SK-N-DZ (cell line): ENCODE measurements around the gene PRSS53. TPM values are rescaled to one million over a fixed set of nuclear protein-coding genes. Genes with fewer than 3 reads are reported as not detected.
"Not testable (repeated sequence)": the region's sequence is repeated elsewhere in the genome, so short reads cannot be mapped to it uniquely, and the experiment has no call there.

Experiments
- DNase-seq: peaks from one replicate; pipeline ENCODE4 v3.0.0-alpha.2; 2015; ENCODE audit warnings: low spot score
- polyA plus RNA-seq, 2 experiments: library from polyadenylated mRNA; depleted of rRNA; stranded (reverse); fragments of >200 nt; gene quantifications; 2 replicates each; pipeline ENCODE4 v1.2.3, GENCODE V29; 2014

PRSS53 gene
- 2.0 and 4.6 TPM in 2 replicates for polyA plus RNA-seq (2014; cell fraction: cytosol; rRNA removed)
- polyA plus RNA-seq (2014; cell fraction: nucleus; rRNA removed) = 51.5 and 64.1 TPM in 2 replicates

DNA sequence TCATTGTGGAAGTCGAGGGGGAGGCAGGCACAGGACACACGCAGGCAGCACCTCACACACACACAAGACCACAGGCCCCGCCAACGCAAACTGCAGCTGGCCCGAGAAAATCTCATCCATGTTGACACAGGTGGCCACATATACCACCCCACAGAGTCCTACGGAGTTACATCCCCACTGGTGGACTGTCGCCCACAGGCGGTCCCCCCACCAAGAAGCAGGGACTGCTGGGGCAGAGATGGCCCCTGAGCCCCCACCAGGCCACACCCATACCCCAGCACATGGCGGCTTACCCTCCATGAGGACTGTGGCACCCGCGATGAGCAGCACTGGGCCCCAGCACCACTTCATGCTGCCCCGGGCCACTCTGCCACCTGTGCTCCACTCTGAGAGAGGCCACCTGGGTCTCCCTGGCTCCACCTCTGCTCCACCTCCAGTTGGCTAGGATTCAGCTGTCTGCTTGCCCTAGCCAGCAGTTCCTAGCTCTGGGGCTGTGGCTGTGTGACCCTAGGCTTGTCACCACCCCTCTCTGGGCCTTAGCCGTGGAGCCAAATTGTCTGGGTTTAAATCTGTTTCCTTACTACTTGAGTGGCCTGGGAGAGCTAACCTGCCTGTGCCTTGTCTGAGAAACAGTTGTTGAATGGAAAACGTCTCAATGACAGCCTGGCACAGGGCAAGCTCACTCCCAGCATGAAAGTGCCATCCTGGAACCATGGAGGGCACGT, at the start of gene PRSS53:
Gene PRSS53 (minus strand): TSS at position 485 of the 725 bp plus-strand sequence. CDS start 134 bp downstream, at position 351.
- no peak for DNase-seq

DNA sequence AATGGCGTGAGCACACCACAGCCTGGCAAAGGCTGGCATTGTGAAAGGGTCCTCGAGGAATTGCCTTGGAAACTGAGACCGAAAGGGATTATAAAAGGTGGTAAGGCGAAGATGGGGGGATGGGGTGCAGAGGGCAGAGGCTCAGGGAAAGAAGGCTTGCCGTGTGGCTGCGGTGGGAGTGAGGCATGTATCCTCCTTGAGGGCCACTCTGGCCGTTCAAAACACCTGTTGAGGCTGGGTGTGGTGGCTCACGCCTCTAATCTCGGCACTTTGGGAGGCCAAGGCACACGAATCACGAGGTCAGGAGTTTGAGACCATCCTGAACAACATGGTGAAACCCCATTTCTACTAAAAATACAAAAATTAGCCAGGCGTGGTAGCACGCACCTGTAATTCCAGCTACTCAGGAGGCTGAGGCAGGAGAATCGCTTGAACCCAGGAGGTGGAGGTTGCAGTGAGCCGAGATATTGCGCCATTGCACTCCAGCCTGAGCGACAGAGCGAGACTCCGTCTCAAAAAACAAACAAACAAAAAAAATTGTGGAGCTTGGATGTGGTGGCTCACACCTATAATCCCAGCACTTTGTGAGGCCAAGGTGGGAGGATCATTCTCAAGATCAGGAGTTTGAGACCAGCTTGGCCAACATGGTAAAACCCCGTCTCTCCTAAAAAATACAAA, 48.2 kb upstream of the PRSS53 start:
- DNase-seq = not testable (repeated sequence)

DNA sequence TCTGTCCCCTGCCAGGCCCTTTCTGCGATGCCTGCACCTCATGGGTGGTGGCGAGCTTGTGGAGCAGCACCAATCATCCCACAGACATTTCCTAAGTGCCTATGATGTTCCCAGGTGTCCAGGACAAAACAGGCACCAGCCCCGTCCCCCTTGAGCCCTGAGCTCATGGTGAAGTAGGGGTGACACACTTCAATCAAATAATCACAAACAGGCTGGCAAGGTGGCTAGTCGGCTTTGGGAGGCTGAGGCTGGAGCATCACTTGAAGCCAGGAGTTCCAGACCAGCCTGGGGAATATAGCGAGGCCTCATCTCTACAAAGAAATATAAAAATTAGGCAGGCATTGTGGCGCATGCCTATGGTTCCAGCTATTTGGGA, 47.5 kb upstream of the PRSS53 start:
- no peak for DNase-seq

DNA sequence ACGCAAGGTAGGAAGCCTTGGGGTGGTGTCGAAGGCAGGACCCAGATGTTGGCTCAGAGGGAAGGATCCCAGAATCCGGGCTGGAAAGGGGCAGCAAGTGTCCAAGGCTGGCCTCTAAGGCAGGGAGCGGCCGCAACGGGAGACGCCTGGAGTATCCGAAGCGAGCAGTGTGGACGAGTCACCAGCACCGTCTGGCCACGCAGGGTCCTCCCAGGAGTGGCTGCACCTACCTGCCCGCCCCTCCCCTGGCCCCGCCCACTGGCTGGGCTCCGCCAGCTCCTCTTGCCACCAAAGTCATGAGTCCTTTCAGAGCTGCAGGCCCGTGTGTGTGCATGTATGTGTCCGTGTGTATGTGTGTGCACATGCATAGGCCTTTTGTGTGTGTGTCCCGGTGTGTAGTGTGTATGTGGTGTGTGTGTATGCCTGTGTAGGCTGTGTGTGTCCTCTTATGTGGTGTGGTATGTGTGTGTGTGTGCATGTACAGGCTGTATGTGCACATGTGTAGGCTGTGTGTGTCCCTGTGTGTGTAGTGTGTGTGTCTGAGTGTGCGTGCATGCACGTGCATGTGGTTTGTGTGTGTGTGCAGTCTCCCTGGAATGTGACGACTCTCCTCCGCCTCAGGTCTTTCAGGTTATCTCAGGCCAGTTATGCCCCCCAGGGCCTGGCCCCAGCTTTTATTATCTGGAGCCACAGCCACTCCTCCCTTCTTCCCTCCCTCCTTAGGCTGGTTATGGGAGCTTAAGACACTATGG, 47.0 kb upstream of the PRSS53 start, which contains the start of gene PRSS8:
Gene PRSS8 (minus strand): TSS at position 193 of the 752 bp plus-strand sequence. CDS start 229 bp downstream, outside the sequence.
- DNase-seq = no peak

DNA sequence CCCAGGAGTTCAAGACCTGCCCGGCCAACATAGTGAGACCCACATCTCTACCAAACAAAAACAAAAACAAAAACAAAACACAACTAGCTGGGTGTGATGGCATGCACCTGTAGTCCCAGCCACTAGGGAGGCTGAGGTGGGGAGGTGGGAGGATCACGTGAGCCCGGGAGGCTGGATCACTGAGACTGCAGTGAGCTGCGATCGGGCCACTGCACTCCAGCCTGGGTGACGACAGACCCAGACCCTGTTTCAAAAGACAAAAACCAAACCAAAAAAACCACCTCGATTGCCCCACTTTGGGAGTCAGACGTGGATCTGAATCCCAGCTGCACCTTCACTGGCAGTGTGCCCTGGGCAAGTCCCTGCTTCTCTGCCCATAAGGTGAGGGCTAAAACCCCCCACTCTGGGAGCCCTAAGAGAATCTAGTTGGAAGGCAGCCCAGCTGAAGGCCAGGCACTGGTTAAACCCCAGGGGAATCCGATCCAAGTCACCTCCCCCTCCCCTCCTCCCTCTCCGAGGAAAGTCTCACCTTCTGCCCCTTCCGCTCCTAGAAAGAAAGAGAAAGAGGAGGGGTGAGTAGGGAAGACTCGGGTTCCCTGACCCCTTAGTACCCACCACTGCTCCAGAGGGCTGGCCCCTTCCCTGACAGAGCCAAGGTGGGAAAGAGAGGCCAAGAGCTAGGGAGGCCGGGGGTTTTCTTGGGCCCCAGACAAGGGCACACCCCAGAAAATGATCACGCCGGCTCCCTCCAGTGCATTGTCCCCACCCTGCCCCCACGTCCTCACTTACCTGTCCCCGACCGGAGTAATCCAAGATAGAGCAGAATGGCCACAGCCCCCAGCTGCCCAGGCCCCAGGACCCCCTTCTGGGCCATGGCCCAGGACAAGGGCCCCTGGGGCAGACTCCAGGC, 46.1 kb upstream of the PRSS53 start:
- DNase-seq = peak; percentile 39

DNA sequence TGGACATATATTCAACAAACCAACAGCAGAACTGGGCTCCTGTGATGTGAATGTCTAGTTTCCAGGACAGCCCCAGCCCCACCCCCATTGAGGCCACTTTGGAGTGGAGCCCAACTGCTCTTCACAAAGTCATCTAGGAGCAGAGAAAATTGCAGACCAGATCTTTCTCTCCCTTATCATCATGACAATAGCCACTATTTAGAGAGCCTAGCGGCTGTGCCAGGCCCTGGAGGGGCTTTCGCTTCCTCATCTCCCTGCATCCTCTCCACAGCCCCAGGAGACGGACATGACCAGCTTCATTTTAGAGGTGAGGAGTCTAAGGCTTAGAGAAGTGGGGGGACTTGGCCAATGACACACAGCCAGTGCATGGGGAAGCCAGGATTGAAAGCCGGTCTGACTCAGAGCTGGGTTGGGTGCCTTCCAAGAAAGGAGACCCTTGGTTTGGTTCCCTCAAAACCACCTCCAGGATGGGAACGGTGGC, 45.4 kb upstream of the PRSS53 start:
- DNase-seq = no peak

DNA sequence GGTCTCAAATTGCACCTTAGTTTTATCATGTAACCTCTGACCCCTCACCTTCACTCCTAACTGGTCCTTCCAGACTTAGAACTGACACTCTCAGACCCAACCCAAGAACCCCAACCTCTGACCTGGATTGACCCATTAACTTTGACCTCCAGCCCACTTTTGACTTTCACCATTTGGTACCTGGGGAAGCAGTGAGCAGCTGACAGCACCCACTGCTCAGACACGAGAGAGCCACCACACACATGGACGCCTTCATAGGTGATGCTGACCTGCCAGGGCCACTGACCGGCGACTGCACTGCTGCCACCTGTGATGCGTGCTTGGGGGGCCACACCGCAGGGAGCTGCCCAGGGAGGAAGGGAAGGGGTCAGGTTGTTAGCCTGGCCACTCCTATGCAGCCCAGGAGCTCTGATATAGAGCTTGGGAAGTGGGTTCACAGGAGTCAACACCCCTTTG, 44.3 kb upstream of the PRSS53 start:
- no peak for DNase-seq

DNA sequence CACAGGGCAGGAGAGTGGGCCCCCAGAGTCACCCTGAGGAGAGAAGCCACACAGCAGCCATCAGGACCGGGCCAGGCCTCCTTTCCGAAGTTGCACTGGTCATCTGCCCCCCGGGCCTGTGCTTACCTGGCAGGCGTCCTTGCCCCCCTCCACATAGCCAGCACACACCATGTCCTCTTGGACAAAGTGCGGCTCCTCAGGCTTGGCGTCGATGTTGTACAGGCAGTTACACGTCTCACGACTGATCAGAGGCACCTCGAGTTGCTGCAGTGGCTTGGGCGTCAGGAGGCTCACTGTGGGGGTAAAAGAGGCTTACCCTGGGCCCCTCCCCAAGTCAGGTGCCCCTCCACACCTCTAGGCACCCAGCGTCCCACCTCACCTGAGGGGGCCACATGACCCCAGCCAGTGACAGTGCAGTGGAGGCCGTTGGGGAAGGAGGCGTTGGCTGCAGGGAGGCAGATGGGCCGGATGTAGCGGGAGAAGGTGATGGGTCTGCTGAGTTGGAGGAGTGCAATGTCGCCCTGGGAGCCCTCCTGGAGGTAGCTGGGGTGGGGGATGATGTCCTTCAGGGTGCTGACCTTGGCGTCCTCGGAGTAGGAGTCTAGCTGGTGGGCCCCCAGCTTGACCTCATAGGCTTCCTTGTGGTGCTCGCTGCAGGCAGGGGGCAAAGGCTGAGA, 43.7 kb upstream of the PRSS53 start:
- DNase-seq = no peak

DNA sequence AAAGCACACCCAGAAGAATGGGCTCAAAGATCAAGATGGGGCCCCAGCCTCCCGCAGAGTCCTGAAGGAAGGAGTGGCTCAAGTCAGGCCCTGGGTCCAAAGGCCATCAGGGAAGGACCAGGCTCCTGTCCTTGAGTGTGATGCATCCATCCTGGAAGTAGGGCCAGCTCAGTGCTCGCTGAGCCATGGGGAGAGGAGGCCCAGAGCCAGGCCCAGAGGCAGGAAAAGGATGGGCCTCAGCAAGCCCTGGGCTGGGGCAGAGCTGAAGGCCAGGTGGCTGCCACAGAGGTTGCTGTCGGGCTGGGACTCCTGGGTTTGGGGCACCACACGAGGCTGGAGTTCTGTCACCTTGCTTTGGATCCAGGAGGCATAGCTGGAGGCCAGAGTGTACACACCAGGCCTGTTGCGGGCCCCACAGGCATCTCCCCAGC, 43.1 kb upstream of the PRSS53 start:
- DNase-seq = no peak

DNA sequence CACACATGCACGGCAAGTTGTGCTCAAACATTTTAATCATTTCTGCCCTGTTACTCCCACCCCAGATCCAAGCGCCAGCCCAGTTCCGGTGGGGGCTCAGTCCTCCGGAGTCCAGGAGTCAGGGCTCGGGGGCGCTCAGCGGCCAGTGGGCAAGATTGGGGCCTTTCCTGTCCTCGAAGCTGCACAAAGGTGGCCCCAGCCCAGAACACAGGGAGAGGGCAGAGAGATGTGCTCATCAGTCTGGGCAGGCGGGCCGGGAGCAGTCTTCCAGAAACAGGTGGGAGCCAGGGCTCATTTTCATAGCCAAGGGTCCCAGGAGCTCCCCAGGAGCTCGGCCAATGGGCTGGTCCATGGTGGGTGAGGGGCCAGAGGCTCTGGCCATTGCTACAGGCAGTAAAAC, 42.7 kb upstream of the PRSS53 start:
- no peak for DNase-seq

DNA sequence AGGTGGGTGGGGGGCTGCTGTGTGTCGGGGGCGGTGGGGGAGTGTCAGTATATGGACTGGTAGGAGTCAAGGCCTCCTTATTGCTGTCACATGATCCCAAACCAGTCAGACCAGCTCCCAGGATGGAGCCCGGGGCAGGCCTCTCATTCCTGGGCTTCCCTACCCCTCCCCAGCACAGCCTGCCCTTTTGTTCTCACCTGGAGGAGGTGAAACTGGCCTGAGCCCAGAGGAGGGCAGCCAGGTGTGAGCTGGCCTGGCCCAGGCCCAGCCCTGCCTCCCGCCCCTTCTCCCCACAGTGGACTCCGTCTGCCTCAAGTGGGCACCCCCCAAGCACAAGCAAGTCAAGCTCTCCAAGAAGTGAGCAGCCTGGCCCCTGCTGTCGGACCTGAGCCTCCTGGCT, 42.2 kb upstream of the PRSS53 start:
- DNase-seq = no peak

DNA sequence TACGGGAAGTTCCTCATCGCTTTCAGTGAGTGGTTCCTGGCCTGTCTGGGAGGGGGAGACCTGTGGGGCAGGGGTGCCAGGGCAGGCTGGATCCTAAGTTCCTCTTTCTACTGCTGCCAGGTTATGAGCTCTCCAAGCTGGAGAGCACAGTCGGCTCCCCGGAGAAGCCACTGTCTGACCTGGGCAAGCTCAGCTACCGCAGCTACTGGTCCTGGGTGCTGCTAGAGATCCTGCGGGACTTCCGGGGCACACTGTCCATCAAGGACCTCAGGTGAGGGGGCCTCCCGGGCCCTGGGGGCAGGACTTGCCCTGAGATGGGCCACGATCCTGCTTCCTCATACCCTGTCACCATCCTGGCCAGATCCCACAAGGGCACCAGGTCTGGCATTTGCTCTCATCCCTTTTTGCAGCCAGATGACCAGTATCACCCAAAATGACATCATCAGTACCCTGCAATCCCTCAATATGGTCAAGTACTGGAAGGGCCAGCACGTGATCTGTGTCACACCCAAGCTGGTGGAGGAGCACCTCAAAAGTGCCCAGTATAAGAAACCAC, 41.7 kb upstream of the PRSS53 start:
- DNase-seq = no peak

DNA sequence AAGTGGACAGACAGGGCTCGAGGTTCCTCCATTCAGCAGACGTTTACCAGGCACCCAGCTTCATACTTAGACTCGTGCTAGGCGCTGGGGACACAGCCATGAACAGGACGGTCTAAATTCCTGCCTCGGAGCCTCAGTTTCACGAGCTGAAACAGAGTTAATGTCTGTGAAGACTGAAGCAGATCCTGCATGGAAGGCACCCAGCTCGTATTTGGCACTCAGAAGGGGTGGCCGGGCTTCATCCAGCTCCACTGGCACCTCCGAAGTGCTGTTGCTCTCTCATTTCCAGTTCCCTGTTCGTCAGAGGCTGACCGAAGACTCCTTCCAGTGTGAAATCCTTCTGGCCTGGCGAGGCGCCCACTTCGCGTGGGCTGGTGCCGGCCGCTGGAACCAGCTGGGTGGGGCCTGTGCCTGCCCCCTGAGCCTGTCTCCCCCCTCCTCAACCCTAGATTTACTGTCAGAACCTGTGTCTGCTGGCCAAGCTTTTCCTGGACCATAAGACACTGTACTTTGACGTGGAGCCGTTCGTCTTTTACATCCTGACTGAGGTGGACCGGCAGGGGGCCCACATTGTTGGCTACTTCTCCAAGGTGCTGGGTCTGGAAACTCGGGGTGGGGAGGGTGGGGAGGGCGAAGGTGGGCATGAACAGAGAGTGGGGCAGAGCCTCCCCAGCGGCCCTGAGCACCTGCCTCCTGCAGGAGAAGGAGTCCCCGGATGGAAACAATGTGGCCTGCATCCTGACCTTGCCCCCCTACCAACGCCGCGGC, 41.0 kb upstream of the PRSS53 start:
- DNase-seq = no peak

DNA sequence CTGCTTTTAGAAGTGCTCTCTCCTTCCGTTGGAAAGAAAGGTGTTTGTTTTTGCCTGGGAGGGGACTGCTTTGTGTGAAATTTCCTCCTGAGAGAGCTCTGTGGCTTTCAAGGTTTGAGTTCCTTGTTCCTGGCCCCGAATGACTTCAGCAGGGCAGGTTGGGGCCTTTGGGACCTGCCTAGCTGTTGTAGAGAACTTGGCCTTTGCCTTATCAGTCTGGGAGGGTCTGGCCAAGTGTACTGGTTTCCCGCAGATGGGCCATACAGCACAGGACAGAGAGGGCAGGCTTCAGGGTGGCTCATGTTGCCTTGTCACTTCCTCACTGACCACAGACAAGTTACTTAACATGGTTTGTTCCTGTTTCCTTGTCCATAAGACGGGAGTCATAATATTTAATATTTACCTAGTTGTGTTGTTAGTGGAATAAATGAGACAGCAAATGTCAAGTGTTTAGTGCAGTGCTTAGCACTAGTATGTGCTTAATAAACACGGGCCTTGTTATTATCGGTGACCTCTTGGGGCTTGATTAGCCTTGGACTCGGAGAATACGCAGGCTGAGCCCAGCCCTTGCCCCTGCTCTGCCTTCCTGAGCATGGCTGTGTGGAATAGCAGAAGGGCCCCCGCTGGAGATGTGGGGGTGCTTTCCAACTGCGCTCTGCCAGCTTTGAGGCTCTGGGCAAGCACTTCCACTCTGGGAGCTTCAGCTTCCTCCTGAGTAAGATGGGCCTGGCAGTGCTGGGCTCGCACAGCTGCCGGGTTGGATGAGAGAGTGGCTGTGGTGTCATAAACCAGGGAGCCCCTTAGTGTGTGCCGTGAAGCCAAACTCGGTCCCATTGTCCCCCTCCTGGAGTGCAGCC, 40.2 kb upstream of the PRSS53 start:
- DNase-seq = no peak

DNA sequence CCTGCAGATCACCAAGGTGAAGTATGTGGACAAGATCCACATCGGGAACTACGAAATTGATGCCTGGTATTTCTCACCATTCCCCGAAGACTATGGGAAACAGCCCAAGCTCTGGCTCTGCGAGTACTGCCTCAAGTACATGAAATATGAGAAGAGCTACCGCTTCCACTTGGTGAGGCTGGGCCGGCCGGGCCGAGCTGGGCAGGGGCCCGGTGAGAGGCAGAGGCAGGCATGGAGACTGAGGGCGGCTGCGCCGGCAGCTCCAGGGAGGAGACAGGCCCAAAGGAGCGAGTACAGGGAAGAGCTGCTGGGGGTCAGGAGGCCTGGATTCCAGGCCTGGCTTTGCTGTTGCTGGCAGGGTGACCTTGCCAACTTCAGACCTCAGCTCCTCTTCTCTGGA, 38.4 kb upstream of the PRSS53 start:
- no peak for DNase-seq

DNA sequence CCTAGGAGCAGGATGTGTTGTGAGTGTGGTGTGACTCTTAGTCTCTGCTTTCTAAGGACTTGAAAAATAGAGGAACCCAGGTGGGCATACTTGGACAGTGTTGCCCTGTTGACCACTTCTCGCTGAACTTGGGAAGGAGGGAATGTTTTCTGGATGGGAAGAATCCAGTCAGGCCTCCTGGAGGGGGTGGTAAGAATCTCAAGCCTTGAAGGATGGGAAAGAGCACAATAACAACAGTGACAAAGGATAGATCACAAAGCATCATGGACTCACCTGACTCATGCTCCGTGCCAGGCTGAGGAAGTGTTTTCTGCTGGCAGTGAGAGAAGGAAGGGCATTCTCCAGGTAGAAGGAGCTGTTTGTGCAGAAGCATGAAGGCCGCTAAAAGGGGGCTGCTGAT, 37.1 kb upstream of the PRSS53 start:
- no peak for DNase-seq

DNA sequence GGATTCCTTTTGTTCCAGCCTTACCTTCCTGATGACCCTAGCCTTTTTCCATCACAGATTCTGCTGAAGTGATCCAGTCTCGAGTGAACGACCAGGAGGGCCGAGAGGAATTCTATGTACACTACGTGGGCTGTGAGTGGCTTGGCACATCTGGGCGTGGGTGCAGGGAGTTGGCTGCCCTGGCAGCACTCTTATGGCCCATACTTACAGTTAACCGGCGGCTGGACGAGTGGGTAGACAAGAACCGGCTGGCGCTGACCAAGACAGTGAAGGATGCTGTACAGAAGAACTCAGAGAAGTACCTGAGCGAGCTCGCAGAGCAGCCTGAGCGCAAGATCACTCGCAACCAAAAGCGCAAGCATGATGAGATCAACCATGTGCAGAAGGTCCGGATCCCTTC, 31.4 kb upstream of the PRSS53 start:
- no peak for DNase-seq
